ENCODE results near the gene CACNB3. TPM values are rescaled to one million over a fixed set of nuclear protein-coding genes. Genes with fewer than 3 reads are reported as not detected.

CACNB3 gene
- total RNA-seq, 1 donor from 2014 or later = 23.5 TPM

DNA sequence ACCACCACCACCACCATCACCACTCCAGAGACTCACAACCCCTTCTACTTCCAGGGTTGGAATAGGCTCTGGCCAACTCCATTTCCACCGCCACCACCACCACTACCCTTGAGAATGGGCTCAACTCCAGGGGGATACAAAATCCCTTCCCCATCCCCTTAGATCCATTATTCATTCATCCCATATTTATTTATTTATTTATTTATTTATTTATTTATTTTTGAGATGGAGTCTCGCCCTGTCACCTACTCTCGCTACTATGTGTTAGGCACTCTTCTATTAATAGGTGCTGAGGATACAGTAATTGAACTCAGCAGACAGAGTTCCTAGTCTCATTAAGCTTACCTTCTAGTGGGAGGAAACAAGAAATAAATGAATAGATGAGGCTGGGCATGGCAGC, 24.6 kb upstream of the CACNB3 start:
- H3K9me3 ChIP-seq = no peaks in the 10 kb centered on the region
- no peaks in the 10 kb centered on the region for H3K36me3 ChIP-seq
- no peak overlapping the region for H3K4me3 ChIP-seq
- no peak for ATAC-seq
- TF ChIP-seq, protein P1, sequence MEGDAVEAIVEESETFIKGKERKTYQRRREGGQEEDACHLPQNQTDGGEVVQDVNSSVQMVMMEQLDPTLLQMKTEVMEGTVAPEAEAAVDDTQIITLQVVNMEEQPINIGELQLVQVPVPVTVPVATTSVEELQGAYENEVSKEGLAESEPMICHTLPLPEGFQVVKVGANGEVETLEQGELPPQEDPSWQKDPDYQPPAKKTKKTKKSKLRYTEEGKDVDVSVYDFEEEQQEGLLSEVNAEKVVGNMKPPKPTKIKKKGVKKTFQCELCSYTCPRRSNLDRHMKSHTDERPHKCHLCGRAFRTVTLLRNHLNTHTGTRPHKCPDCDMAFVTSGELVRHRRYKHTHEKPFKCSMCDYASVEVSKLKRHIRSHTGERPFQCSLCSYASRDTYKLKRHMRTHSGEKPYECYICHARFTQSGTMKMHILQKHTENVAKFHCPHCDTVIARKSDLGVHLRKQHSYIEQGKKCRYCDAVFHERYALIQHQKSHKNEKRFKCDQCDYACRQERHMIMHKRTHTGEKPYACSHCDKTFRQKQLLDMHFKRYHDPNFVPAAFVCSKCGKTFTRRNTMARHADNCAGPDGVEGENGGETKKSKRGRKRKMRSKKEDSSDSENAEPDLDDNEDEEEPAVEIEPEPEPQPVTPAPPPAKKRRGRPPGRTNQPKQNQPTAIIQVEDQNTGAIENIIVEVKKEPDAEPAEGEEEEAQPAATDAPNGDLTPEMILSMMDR (IDR thresholded peaks at IDR 0.05) = no peak
- no peaks in the 10 kb centered on the region for H3K27me3 ChIP-seq (ENCODE audit: low read depth)
- H3K27ac ChIP-seq = no peak overlapping the region
- no peak for DNase-seq
- H3K4me1 ChIP-seq = peaks cover 10% of the 10 kb centered on the region
- intact Hi-C loops (cut with DNase I) = no loop called here

DNA sequence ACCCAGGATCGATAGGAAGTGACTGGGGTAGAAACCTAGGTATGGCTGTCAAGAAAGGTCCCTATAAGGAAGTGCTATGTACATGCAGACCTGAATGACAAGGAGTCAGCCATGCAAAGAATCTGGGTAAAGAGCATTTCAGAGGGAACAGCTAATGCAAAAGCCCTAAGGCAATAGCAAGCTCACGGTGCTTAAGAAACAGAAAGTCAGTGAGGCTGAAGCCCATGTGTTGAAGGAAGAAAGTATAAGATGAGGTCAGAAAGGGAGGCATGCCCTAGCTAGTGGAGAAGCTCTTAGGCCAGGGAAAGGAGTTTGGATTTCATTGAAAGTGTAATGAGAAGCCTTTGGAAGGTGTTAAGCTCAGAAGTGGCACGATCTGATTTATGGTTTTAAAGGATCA, 23.4 kb upstream of the CACNB3 start:
- H3K4me1 ChIP-seq = peaks cover 10% of the 10 kb centered on the region
- no peak overlapping the region for H3K27ac ChIP-seq
- H3K9me3 ChIP-seq = no peaks in the 10 kb centered on the region
- no peak overlapping the region for H3K4me3 ChIP-seq
- H3K36me3 ChIP-seq = no peaks in the 10 kb centered on the region
- intact Hi-C loops (cut with DNase I) = loop anchor here (5.0 kb wide), 1 partner anchor 43 kb away; no protein-coding TSS in a partner anchor
- TF ChIP-seq, protein P1 (IDR thresholded peaks at IDR 0.05) = no peak
- ATAC-seq (peak in 1 of 2 donors; percentile 9), DNase-seq (no peak)
- H3K27me3 ChIP-seq (ENCODE audit: low read depth) = no peaks in the 10 kb centered on the region

DNA sequence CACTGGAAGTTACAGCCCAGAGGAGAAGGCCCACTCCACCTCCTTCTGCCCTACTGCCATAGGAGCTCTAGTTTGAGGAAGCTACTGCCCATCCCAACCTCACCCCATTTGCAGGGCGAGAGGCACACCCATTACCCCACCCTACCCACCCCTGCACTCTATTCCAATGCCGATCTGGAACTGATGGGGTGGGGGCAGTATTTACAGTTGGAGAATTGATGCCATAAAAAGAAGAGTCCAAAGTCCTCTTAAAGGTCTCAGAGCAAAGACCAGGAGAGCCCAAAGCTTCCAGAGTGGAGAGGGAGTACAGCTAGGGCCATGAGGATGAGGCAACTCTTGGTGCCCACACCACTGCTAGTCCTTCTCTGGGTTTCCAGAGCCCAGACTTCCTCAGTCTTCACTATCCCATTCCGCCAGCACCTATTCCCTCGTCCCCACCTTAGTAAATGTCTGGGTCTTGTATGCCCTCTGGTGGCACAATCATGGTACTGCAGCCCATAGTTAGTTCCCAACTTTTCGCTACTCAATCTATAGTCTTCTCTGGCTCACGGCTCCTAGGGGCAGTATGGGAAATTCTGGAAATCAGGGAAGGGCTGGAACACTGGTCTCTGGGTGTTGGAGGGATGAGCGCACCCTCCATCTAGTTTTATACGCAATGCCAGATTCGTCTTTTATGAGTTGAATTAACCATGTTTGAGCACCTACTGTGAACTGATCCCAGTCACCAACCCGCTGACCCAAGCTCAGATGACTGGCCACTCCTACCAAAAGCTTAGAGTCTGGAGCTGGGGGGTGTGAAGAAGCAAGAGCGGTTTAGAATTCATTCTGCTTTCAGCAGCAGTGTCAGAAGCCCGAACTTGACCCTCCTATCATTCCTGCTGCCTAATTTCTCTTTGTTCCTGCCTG, 22.5 kb upstream of the CACNB3 start:
- Histone ChIP-seq H3K36me3 (no peaks in the 10 kb centered on the region), H3K27ac (no peak overlapping the region), H3K27me3 (ENCODE audit: low read depth) (peaks cover 5% of the 10 kb centered on the region), H3K9me3 (no peaks in the 10 kb centered on the region), H3K4me1 (peaks cover 10% of the 10 kb centered on the region), H3K4me3 (no peak overlapping the region)
- TF ChIP-seq, protein P1 (IDR thresholded peaks at IDR 0.05) = peak; percentile 94
- DNase-seq (no peak), ATAC-seq (peak; percentile 94 to 96)
- intact Hi-C loops (cut with DNase I) = loop anchor here (5.0 kb wide), 1 partner anchor 44 kb away; no protein-coding TSS in a partner anchor

DNA sequence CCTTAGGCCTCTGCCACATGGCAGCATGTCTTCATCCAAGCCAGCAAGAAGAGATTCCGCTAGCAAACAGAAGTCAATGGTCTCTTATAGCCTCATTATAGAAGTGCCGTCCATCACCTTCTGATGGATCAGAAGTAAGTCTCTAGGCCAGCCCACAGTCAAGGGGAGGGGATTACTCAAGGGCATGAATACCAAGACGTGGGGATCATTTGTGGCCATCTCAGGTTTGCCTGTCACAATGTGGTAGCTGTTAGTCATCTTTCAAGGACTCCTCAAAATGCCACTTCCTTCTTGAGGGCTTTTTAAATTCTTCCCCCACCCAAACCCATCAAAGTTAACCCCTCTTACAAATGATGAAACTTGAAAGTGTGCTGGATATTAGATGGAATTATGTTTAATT, 21.3 kb upstream of the CACNB3 start:
- H3K27me3 ChIP-seq (ENCODE audit: low read depth) = peaks cover 5% of the 10 kb centered on the region
- intact Hi-C loops (cut with DNase I) = loop anchor here (5.0 kb wide), 1 partner anchor 45 kb away; no protein-coding TSS in a partner anchor
- peaks cover 10% of the 10 kb centered on the region for H3K4me1 ChIP-seq
- DNase-seq (no peak), ATAC-seq (peak in 1 of 2 donors; percentile 43)
- no peaks in the 10 kb centered on the region for H3K9me3 ChIP-seq
- TF ChIP-seq, protein P1 (IDR thresholded peaks at IDR 0.05) = no peak
- H3K4me3 ChIP-seq = no peak overlapping the region
- no peak overlapping the region for H3K27ac ChIP-seq
- H3K36me3 ChIP-seq = no peaks in the 10 kb centered on the region

DNA sequence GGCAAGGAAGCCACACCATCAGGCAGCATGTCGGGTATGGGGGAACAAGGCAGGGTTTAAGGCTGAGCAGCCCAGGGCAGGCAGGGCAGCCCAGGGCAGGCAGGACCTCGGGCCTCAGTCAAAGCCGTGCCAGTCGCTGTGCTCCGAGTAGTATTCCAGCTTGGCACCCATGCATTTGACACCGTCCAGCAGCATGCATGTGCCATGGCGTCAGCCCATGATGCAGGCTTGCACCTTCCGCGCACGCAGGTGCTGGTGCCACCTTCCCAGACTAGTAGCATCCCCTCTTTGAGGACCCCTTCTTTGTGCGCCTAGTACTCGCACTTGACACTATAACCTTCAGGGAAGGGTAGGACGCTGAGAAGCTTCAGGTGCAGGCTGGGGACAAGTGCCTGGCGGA, 17.8 kb upstream of the CACNB3 start:
- no peaks in the 10 kb centered on the region for H3K9me3 ChIP-seq
- intact Hi-C loops (cut with DNase I) = no loop called here
- peaks cover 5% of the 10 kb centered on the region for H3K27me3 ChIP-seq (ENCODE audit: low read depth)
- no peak overlapping the region for H3K4me3 ChIP-seq
- peaks cover 6% of the 10 kb centered on the region for H3K4me1 ChIP-seq
- no peaks in the 10 kb centered on the region for H3K36me3 ChIP-seq
- DNase-seq (no peak), ATAC-seq (no peak)
- no peak overlapping the region for H3K27ac ChIP-seq
- TF ChIP-seq, protein P1 (IDR thresholded peaks at IDR 0.05) = no peak

Measured in lower lobe of right lung (tissue), 2 donors.